ENCODE data around the gene TRRAP. TPM values are rescaled to one million over a fixed set of nuclear protein-coding genes. Genes with fewer than 3 reads are reported as not detected.

The TRRAP gene
- total and polyA plus RNA-seq, 2 of the 4 experiments (the other 2 are of a cell fraction), result 12.5 to 18.1 TPM

DNA sequence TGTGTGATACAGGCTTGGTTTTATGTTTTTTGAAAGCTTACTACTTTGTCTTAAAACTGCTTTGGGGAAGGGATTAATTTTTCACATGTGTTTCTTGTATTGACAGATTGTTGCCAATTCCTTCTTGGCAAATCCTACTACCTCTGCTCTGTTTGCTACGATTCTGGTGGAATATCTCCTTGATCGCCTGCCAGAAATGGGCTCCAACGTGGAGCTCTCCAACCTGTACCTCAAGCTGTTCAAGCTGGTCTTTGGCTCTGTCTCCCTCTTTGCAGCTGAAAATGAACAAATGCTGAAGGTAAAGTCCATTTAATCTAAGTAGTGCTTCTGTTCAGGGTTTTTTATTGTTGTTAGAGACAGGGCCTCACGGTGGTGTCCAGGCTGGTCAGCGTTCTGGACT is 33.6 kb downstream of the TRRAP start:
- Histone ChIP-seq H2AK9ac (replicated peaks; ENCODE audit: low read depth, low read length, poor library complexity) (no peak overlapping the region), H3K9me1 (ENCODE audit: insufficient read depth, low read length) (no peaks in the 10 kb centered on the region; the same call in 1 of the 2 replicates), H4K8ac (ENCODE audit: low read depth in 2 of 2, low read length in 2 of 2) (no peak overlapping the region), H2BK120ac (ENCODE audit: low read depth, low read length) (no peak overlapping the region), H2BK15ac (ENCODE audit: low read depth, low read length) (no peak overlapping the region), H2BK20ac (ENCODE audit: low read depth, low read length) (no peak overlapping the region), H3K14ac (replicated peaks; ENCODE audit: low read depth, low read length) (no peak overlapping the region), H3K27me3 (ENCODE audit: control insufficient read depth, insufficient read depth, low read length) (no peaks in the 10 kb centered on the region), H4K20me1 (ENCODE audit: insufficient read depth, low read length) (peaks cover 6% of the 10 kb centered on the region; the same call in 1 of the 2 replicates), H3K9ac (ENCODE audit: low read depth, low read length) (no peak overlapping the region), H3K27ac (ENCODE audit: insufficient read depth, low read length) (no peak overlapping the region), H4K5ac (ENCODE audit: low read depth, low read length) (no peak overlapping the region), H3K4me1 (ENCODE audit: control insufficient read depth, insufficient read depth, low read length) (no peaks in the 10 kb centered on the region), H3K9me3 (ENCODE audit: control insufficient read depth, insufficient read depth, low read length) (no peaks in the 10 kb centered on the region), H2AK5ac (ENCODE audit: low read depth, low read length) (no peak overlapping the region), H3K4me3 (ENCODE audit: insufficient read depth, low read depth, low read length) (no peak overlapping the region), H4K91ac (ENCODE audit: insufficient read depth, low read depth, low read length) (no peak overlapping the region), H3K4me2 (ENCODE audit: low read depth, low read length) (no peak overlapping the region), H2BK5ac (ENCODE audit: low read depth, low read length, poor library complexity, severe bottlenecking) (no peak overlapping the region), H3K4ac (ENCODE audit: low read depth, low read length) (no peak overlapping the region), H3K79me1 (ENCODE audit: low read depth in 1 of 2, low read length in 2 of 2) (peaks cover 5 to 7% of the 10 kb centered on the region in 2 experiments), H3K23ac (ENCODE audit: low read depth, low read length) (no peak overlapping the region), H2AFZ (replicated peaks; ENCODE audit: low read length, poor library complexity) (no peak overlapping the region), H3K36me3 (ENCODE audit: control insufficient read depth, insufficient read depth, low read length) (peaks cover 68% of the 10 kb centered on the region), H3K56ac (ENCODE audit: extremely low read depth, insufficient read depth, low read length) (no peak overlapping the region), H3K18ac (ENCODE audit: low read depth, low read length) (no peak overlapping the region)
- ATAC-seq (ENCODE audit: low read depth) (no peak), DNase-seq (no peak)
- TF ChIP-seq MAZ (IDR thresholded peaks at IDR 0.05; ENCODE audit: borderline replicate concordance, low read depth, low read length), result no peak
- TF ChIP-seq SMC3 (IDR thresholded peaks at IDR 0.05; ENCODE audit: low read depth, low read length), result no peak
- no peak for TF ChIP-seq CEBPB (IDR thresholded peaks at IDR 0.05; ENCODE audit: low read depth, low read length)
- TF ChIP-seq, protein P1, sequence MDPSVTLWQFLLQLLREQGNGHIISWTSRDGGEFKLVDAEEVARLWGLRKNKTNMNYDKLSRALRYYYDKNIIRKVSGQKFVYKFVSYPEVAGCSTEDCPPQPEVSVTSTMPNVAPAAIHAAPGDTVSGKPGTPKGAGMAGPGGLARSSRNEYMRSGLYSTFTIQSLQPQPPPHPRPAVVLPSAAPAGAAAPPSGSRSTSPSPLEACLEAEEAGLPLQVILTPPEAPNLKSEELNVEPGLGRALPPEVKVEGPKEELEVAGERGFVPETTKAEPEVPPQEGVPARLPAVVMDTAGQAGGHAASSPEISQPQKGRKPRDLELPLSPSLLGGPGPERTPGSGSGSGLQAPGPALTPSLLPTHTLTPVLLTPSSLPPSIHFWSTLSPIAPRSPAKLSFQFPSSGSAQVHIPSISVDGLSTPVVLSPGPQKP (IDR thresholded peaks at IDR 0.05; ENCODE audit: borderline replicate concordance, low read depth, low read length), result no peak
- no peak for TF ChIP-seq POLR2A (IDR thresholded peaks at IDR 0.05; ENCODE audit: low read depth, low read length)
- TF ChIP-seq, protein P2, sequence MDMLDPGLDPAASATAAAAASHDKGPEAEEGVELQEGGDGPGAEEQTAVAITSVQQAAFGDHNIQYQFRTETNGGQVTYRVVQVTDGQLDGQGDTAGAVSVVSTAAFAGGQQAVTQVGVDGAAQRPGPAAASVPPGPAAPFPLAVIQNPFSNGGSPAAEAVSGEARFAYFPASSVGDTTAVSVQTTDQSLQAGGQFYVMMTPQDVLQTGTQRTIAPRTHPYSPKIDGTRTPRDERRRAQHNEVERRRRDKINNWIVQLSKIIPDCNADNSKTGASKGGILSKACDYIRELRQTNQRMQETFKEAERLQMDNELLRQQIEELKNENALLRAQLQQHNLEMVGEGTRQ (IDR thresholded peaks at IDR 0.05; ENCODE audit: low read depth, low read length), result no peak
- TF ChIP-seq BHLHE40 (IDR thresholded peaks at IDR 0.05; ENCODE audit: low read depth, low read length), result no peak
- no peak for TF ChIP-seq RAD21 (IDR thresholded peaks at IDR 0.05; ENCODE audit: low read length)
- TF ChIP-seq RCOR1 (IDR thresholded peaks at IDR 0.05; ENCODE audit: insufficient replicate concordance, low read length), result no peak
- POLR2A ChIA-PET (ENCODE audit: unreplicated experiment), result no interaction called here
- in situ Hi-C loops (cut with MboI; ENCODE audit: low sequenced_read_pairs) (no loop called here), dilution Hi-C loops (cut with HindIII; ENCODE audit: low sequenced_read_pairs, unreplicated experiment) (no loop called here), intact Hi-C loops (cut with micrococcal nuclease) (no loop called here)
- WGBS, 2 experiments (ENCODE audit: extremely low coverage in 2 of 2, insufficient read length in 1 of 2), result 62% methylated on average over 3 of the region's 5 CpGs; no CpG with 5 or more reads in 1 of the 2 experiments
- CTCF ChIA-PET, result no interaction called here
- BruUV-seq (replicated peaks), result no TSS peak
